Endothelial cell of umbilical vein (primary cell): ENCODE measurements around the gene DCUN1D2.

Experiments
- POLR2AphosphoS5 ChIP-seq: IDR thresholded peaks from 2 replicates; pipeline ENCODE4 v1.6.1; 2012; ENCODE audit warnings: low read depth, mild to moderate bottlenecking, control low read depth, low read length, moderate library complexity; ENCODE audit not compliant: insufficient read depth
- TF ChIP-seq, protein P1 (sequence below), 2 donors: IDR thresholded peaks; 1 replicate in 1 of 2; 2 replicates in 1 of 2; pipeline ENCODE4 v1.5.1; 2011; ENCODE audit warnings: low read length in 2 of 2, mild to moderate bottlenecking in 2 of 2, moderate library complexity in 2 of 2, control low read depth in 1 of 2, inconsistent platforms in 1 of 2, low read depth in 1 of 2; ENCODE audit not compliant: insufficient read depth in 1 of 2; ENCODE audit errors: extremely low read depth in 1 of 2

DNA sequence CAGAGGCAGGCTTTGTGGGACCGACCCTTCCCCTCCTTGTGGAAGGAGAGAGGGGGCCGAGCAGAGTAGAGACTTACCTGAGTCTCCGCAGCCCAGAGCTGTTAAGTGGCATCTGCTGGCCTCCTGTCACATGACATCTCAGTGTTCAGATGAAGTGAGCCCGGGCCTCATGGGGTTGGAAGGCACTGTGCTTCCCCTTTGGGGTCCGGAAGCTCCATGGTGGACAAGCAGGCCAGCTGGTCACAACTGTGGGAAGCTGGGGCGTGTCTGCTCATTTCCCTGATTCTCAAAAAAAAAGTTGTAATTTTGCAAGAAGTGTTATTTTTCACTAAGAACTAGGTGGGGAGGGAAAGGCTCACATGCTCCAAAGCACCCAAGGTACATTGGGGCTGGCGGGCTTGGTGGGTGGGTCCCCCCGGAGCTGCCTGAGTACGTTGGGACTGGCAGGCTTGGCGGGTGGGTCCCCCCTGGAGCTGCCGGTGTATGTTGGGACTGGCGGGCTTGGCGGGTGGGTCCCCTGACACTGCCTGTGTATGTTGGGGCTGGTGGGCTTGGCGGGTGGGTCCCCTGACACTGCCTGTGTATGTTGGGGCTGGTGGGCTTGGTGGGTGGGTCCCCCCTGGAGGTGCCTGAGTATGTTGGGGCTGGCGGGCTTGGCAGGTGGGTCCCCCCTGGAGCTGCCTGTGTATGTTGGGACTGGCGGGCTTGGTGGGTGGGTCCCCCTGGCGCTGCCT, 18.2 kb upstream of the DCUN1D2 start:
- no peak for TF ChIP-seq POLR2AphosphoS5
- TF ChIP-seq, protein P1, sequence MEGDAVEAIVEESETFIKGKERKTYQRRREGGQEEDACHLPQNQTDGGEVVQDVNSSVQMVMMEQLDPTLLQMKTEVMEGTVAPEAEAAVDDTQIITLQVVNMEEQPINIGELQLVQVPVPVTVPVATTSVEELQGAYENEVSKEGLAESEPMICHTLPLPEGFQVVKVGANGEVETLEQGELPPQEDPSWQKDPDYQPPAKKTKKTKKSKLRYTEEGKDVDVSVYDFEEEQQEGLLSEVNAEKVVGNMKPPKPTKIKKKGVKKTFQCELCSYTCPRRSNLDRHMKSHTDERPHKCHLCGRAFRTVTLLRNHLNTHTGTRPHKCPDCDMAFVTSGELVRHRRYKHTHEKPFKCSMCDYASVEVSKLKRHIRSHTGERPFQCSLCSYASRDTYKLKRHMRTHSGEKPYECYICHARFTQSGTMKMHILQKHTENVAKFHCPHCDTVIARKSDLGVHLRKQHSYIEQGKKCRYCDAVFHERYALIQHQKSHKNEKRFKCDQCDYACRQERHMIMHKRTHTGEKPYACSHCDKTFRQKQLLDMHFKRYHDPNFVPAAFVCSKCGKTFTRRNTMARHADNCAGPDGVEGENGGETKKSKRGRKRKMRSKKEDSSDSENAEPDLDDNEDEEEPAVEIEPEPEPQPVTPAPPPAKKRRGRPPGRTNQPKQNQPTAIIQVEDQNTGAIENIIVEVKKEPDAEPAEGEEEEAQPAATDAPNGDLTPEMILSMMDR (IDR thresholded peaks at IDR 0.05; ENCODE audit: extremely low read depth in 1 of 2, insufficient read depth in 1 of 2, low read depth in 1 of 2, low read length in 2 of 2) = no peak
